ENCODE measurements around the gene SLC7A14. TPM values are rescaled to one million over a fixed set of nuclear protein-coding genes. Genes with fewer than 3 reads are reported as not detected.

SLC7A14 gene
- total and polyA plus RNA-seq, 2 donors (not counting 1 experiment from before 2014, with no cell fraction given): not detected

- Mint-ChIP-seq H3K27me3 (peaks cover 55% of the 10 kb centered on the region), H3K9me3 (ENCODE audit: insufficient read depth) (no peaks in the 10 kb centered on the region), H3K4me1 (peaks cover 4% of the 10 kb centered on the region), H3K4me3 (no peak overlapping the region), H3K27ac (no peak overlapping the region)
- Histone ChIP-seq H3K9ac (ENCODE audit: low read length) (no peak overlapping the region), H2AFZ (ENCODE audit: insufficient read depth, low read depth, low read length, poor library complexity, severe bottlenecking) (no peak overlapping the region), H3K4me3 (ENCODE audit: control extremely low read depth in 1 of 5, extremely low read depth in 1 of 5, insufficient read depth in 1 of 5, low read depth in 2 of 5, low read length in 4 of 5) (no peak overlapping the region), H3K79me2 (ENCODE audit: control insufficient read depth, insufficient read depth, low read length) (no peaks in the 10 kb centered on the region), H3K9me3 (ENCODE audit: control extremely low read depth in 1 of 3, control insufficient read depth in 2 of 3, insufficient read depth in 1 of 3, low read length in 2 of 3) (no peaks in the 10 kb centered on the region), H3K4me2 (replicated peaks; ENCODE audit: low read depth, low read length, poor library complexity, severe bottlenecking) (no peak overlapping the region), H3K36me3 (replicated peaks in 1 of 2; ENCODE audit: control extremely low read depth in 1 of 2, control insufficient read depth in 1 of 2, extremely low read depth in 1 of 2, insufficient read depth in 2 of 2, low read length in 1 of 2) (no peaks in the 10 kb centered on the region), H3K27me3 (replicated peaks in 1 of 4; ENCODE audit: control extremely low read depth in 1 of 4, control insufficient read depth in 3 of 4, insufficient read depth in 4 of 4, low read length in 3 of 4) (peaks cover 0 to 25% (median 9%) of the 10 kb centered on the region in 4 experiments), H3K4me1 (ENCODE audit: control insufficient read depth in 2 of 2, insufficient read depth in 2 of 2, low read length in 2 of 2) (peaks cover 3 to 4% of the 10 kb centered on the region in 2 donors), H3K27ac (ENCODE audit: low read length in 2 of 2) (no peak overlapping the region), H4K20me1 (ENCODE audit: control insufficient read depth, insufficient read depth, low read length, poor library complexity, severe bottlenecking) (no peaks in the 10 kb centered on the region)
- ATAC-seq (ENCODE audit: low read depth) (no peak), DNase-seq (no peak)
- CTCF ChIA-PET: no interaction called here
- POLR2A ChIA-PET: no interaction called here
- TF ChIP-seq CTCF (IDR thresholded peaks at IDR 0.05) (no peak), EZH2 (IDR thresholded peaks at IDR 0.05; ENCODE audit: borderline replicate concordance, insufficient read depth, low read depth, low read length, poor library complexity, severe bottlenecking) (no peak)
- 85% methylated on average over 6 of the region's 7 CpGs for WGBS (ENCODE audit: insufficient coverage)
- intact Hi-C loops (cut with micrococcal nuclease): no loop called here
These were observed 46.0 kb upstream of the SLC7A14 start for GRCh38 chr3:170631755-170632488.

DNA sequence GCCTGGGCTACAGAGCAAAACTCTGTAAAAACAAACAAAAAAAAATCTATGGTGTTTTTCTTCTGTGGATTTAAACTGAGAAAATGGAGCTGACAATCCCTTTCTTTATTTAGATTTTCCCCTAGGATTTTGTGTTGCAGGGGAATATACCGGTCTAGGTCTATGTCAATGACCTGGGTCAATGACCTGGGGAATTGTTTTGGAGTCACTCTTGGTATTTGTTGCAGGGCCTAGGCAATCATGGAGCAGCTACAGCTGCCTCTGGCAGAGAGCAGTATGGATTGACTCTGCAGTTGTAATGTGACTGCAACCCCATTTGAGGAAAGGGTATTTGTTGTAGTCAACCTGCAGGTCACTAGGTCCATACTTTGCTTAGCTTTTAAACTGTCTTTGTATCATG, 37.6 kb upstream of the SLC7A14 start:
- H3K27me3 Mint-ChIP-seq: peaks cover 54% of the 10 kb centered on the region
- peaks cover 0 to 15% (median 6%) of the 10 kb centered on the region in 4 experiments for H3K27me3 ChIP-seq (replicated peaks in 1 of 4; ENCODE audit: control extremely low read depth in 1 of 4, control insufficient read depth in 3 of 4, insufficient read depth in 4 of 4, low read length in 3 of 4)
- H2AFZ ChIP-seq (ENCODE audit: insufficient read depth, low read depth, low read length, poor library complexity, severe bottlenecking): no peak overlapping the region
- H3K79me2 ChIP-seq (ENCODE audit: control insufficient read depth, insufficient read depth, low read length): no peaks in the 10 kb centered on the region
- TF ChIP-seq CTCF (IDR thresholded peaks at IDR 0.05) (no peak), EZH2 (IDR thresholded peaks at IDR 0.05; ENCODE audit: borderline replicate concordance, insufficient read depth, low read depth, low read length, poor library complexity, severe bottlenecking) (no peak)
- ChIA-PET CTCF (no interaction called here), POLR2A (no interaction called here)
- WGBS (ENCODE audit: insufficient coverage): no CpG with 5 or more reads among the region's 1 CpG
- DNase-seq (no peak), ATAC-seq (ENCODE audit: low read depth) (no peak)
- H3K9ac ChIP-seq (ENCODE audit: low read length): no peak overlapping the region
- intact Hi-C loops (cut with micrococcal nuclease): no loop called here
- no peak overlapping the region for H3K27ac ChIP-seq (ENCODE audit: low read length in 2 of 2)
- H3K4me1 ChIP-seq (ENCODE audit: control insufficient read depth in 2 of 2, insufficient read depth in 2 of 2, low read length in 2 of 2): no peaks in the 10 kb centered on the region
- no peak overlapping the region for H3K27ac Mint-ChIP-seq
- H3K9me3 ChIP-seq (ENCODE audit: control extremely low read depth in 1 of 3, control insufficient read depth in 2 of 3, insufficient read depth in 1 of 3, low read length in 2 of 3): peaks cover 0 to 14% (median 0%) of the 10 kb centered on the region in 3 donors
- no peaks in the 10 kb centered on the region for H3K4me1 Mint-ChIP-seq
- H4K20me1 ChIP-seq (ENCODE audit: control insufficient read depth, insufficient read depth, low read length, poor library complexity, severe bottlenecking): no peaks in the 10 kb centered on the region
- no peak overlapping the region for H3K4me2 ChIP-seq (replicated peaks; ENCODE audit: low read depth, low read length, poor library complexity, severe bottlenecking)
- no peak overlapping the region for H3K4me3 ChIP-seq (ENCODE audit: control extremely low read depth in 1 of 5, extremely low read depth in 1 of 5, insufficient read depth in 1 of 5, low read depth in 2 of 5, low read length in 4 of 5)
- no peaks in the 10 kb centered on the region for H3K36me3 ChIP-seq (replicated peaks in 1 of 2; ENCODE audit: control extremely low read depth in 1 of 2, control insufficient read depth in 1 of 2, extremely low read depth in 1 of 2, insufficient read depth in 2 of 2, low read length in 1 of 2)
- no peak overlapping the region for H3K4me3 Mint-ChIP-seq
- no peaks in the 10 kb centered on the region for H3K9me3 Mint-ChIP-seq (ENCODE audit: insufficient read depth)
